Measurements from ENCODE around the gene IL1RL1.

The IL1RL1 gene

GRCh38 chr2:102376052-102376591 is 64.8 kb downstream of the IL1RL1 start:
- DNase-seq = no peak

- no peak for DNase-seq
Observed at GRCh38 chr2:102383722-102384121, 72.4 kb downstream of the IL1RL1 start.

DNA sequence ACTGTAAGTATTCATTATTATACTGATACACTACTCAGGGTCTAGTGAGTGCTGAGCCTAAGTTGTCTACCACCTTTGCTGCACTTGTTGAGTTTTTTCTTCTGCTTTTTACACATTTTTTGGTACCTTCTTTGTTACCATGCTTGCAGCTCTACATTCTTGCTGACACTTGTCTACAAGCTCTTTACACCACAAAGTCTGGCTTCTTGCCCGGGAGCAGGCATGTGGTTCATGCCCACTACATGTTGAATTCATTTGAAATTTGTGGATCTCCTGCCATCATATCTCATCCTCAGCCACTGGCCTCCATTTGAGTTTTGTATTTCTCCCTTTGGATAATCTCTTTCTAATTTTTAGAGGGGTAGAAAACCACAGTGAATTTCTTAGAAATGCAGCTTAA is 74.2 kb downstream of the IL1RL1 start:
- DNase-seq = no peak

GRCh38 chr2:102386004-102386403 is 74.6 kb downstream of the IL1RL1 start:
- DNase-seq = no peak

GRCh38 chr2:102386867-102387541 is 75.6 kb downstream of the IL1RL1 start:
- DNase-seq = no peak

DNA sequence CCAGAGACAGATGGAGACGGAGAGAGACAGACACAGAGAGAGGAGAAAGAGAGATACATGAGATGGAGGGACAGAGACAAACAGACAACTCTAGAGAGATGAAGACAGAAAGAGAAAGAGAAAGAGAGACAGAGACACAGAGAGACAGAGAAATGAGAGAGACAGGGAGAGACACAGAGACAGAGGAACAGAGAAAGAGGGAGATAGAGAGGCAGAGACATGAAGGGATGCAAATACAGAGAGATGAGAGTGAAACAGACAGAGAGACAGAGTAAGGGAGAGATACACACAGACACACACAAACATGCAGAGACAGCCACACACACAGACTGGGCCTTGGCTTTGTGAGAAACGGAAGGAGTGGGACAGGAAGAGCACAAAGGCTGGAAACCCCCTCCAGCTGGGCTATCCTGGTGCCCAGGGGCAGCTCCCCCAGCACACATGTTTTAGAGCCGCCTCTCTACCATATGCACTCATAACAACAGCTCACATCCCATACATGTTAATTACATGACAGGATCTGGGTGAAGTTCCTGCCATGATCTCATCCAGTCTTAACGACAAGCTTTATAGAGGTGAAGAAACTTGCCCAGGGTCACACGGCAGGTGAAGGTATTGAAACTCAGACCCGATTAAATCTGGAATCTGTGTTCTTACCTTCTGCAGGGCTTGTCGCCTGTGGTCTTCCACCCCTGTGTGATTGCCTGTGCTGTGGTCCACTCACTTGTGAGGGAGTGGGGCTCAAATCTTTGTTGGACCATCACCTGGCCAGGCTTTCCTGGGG is 76.6 kb downstream of the IL1RL1 start:
- no peak for DNase-seq

DNA sequence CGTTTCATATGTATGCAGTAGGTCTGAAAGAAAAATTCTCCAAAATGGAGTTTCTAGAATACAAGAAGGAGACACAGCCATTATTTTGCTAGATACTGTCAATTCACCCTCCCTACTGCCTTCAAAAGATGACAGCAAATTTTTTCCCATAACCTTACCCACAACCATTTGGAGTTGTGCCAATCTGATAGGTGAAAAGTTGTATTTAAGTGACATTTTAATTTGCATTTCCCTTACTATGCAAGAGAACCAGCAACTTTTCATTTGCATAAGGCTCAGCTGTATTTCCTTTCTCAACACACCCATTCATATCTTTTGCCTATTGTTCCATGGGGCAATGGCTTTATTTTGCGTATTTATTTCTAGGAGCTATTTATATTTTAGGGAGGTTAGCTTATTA is 80.2 kb downstream of the IL1RL1 start:
- DNase-seq = peak; percentile 13

- no peak for DNase-seq
Observed at GRCh38 chr2:102392096-102392495, 80.7 kb downstream of the IL1RL1 start.

- no peak for DNase-seq
Observed at GRCh38 chr2:102392942-102393341, 81.6 kb downstream of the IL1RL1 start.

GRCh38 chr2:102396012-102396411 is 84.6 kb downstream of the IL1RL1 start:
- no peak for DNase-seq

- no peak for DNase-seq
Observed at GRCh38 chr2:102397209-102397608, 85.8 kb downstream of the IL1RL1 start.

DNA sequence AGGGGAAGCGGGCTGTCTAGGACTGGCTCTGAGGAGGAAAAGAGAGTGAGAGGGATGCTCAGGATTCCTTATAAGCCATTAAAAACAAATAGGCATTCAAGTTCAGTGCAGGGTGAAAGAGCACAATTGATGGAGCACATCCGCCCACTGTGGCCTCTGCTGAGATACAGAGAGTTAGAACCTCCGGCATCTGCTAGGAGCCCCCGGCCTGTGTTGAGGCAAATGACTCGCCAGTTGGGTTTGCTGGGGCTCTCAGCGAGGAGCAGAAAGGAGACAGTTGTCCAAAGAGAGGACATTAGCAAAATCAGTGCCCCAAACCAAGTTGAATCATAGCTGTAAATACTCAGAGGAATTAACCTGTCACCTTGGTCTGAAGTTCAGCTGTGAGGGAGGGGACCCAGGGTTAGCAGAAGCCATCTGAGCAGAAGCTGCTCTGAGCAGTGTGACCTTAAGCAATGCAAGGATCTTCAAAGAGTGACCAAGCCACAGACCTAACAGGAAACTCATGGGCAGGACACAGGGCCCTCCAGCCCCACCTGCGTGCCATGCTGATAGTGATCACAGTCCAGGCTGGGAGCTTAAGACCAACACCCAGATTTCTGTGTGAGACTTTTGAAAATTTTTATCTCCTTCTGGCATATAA is 88.3 kb downstream of the IL1RL1 start:
- DNase-seq = no peak

DNA sequence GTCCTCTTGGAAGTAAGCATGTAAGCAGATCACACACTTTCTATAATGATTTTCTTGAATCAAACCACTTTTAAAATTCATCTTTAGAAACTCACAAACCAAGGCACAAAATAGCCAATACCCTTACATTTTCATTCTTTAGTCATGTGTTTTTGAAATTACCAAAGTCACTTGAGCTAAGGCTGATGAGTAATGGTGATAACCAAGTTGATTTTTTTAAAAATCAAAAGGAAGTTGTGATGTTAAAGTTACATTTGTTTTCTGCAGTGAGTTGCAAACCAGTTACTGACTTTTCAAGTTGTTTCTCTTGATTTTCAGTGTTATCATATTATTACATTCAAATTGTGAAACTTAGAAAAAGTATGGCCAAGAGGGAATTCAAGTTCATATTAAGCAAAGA is 90.1 kb downstream of the IL1RL1 start:
- DNase-seq = no peak

Measured in CD4-positive, alpha-beta T cell treated with Interleukin-17A for 4 hours (primary cell).